Ishikawa (cell line): ENCODE measurements around the gene ADCYAP1.

Experiments used
- CEBPB ChIP-seq: IDR thresholded peaks from 2 replicates; pipeline ENCODE4 v1.6.1; 2012
- CREB1 ChIP-seq: IDR thresholded peaks from 2 replicates; pipeline ENCODE4 v1.6.1; 2012; ENCODE audit warnings: low read depth
- EGR1 ChIP-seq: IDR thresholded peaks from 2 replicates; pipeline ENCODE4 v1.6.1; 2012
- EP300 ChIP-seq: IDR thresholded peaks from 2 replicates; pipeline ENCODE4 v1.6.1; 2012; ENCODE audit warnings: borderline replicate concordance
- FOXM1 ChIP-seq: IDR thresholded peaks from 2 replicates; pipeline ENCODE4 v1.6.1; 2012; ENCODE audit warnings: low read depth, borderline replicate concordance
- MAX ChIP-seq: IDR thresholded peaks from 2 replicates; pipeline ENCODE4 v1.6.1; 2012
- NFIC ChIP-seq: IDR thresholded peaks from 2 replicates; pipeline ENCODE4 v1.6.1; 2012
- RAD21 ChIP-seq: IDR thresholded peaks from 2 replicates; pipeline ENCODE4 v1.6.1; 2012; ENCODE audit warnings: low read depth
- TAF1 ChIP-seq: IDR thresholded peaks from 2 replicates; pipeline ENCODE4 v1.6.1; 2012; ENCODE audit warnings: low read depth, mild to moderate bottlenecking
- TCF12 ChIP-seq: IDR thresholded peaks from 2 replicates; pipeline ENCODE4 v1.6.1; 2012; ENCODE audit warnings: low read depth
- TEAD4 ChIP-seq: IDR thresholded peaks from 2 replicates; pipeline ENCODE4 v1.6.1; 2012
- USF1 ChIP-seq: IDR thresholded peaks from 2 replicates; pipeline ENCODE4 v1.6.1; 2012
- YY1 ChIP-seq: IDR thresholded peaks from 2 replicates; pipeline ENCODE4 v1.6.1; 2012; ENCODE audit warnings: low read depth
- ZBTB7A ChIP-seq: IDR thresholded peaks from 2 replicates; pipeline ENCODE4 v1.6.1; 2012; ENCODE audit warnings: low read depth
- TF ChIP-seq, protein P1 (sequence below): IDR thresholded peaks from 2 replicates; pipeline ENCODE4 v1.6.1; 2012; ENCODE audit warnings: low read depth, mild to moderate bottlenecking

The ADCYAP1 gene

GRCh38 chr18:892316-892715 lies 12.4 kb upstream of the ADCYAP1 start:
- no peak for TF ChIP-seq ZBTB7A
- no peak for TF ChIP-seq TAF1
- TF ChIP-seq EGR1, result no peak

GRCh38 chr18:896315-896714 lies 8.4 kb upstream of the ADCYAP1 start:
- TF ChIP-seq EGR1 (no peak), CREB1 (no peak), CEBPB (no peak), NFIC (no peak), RAD21 (no peak), YY1 (no peak), USF1 (no peak), TEAD4 (no peak), EP300 (no peak), FOXM1 (no peak), TCF12 (no peak), ZBTB7A (no peak), MAX (no peak), TAF1 (no peak)
- TF ChIP-seq, protein P1, sequence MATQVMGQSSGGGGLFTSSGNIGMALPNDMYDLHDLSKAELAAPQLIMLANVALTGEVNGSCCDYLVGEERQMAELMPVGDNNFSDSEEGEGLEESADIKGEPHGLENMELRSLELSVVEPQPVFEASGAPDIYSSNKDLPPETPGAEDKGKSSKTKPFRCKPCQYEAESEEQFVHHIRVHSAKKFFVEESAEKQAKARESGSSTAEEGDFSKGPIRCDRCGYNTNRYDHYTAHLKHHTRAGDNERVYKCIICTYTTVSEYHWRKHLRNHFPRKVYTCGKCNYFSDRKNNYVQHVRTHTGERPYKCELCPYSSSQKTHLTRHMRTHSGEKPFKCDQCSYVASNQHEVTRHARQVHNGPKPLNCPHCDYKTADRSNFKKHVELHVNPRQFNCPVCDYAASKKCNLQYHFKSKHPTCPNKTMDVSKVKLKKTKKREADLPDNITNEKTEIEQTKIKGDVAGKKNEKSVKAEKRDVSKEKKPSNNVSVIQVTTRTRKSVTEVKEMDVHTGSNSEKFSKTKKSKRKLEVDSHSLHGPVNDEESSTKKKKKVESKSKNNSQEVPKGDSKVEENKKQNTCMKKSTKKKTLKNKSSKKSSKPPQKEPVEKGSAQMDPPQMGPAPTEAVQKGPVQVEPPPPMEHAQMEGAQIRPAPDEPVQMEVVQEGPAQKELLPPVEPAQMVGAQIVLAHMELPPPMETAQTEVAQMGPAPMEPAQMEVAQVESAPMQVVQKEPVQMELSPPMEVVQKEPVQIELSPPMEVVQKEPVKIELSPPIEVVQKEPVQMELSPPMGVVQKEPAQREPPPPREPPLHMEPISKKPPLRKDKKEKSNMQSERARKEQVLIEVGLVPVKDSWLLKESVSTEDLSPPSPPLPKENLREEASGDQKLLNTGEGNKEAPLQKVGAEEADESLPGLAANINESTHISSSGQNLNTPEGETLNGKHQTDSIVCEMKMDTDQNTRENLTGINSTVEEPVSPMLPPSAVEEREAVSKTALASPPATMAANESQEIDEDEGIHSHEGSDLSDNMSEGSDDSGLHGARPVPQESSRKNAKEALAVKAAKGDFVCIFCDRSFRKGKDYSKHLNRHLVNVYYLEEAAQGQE, result no peak

DNA sequence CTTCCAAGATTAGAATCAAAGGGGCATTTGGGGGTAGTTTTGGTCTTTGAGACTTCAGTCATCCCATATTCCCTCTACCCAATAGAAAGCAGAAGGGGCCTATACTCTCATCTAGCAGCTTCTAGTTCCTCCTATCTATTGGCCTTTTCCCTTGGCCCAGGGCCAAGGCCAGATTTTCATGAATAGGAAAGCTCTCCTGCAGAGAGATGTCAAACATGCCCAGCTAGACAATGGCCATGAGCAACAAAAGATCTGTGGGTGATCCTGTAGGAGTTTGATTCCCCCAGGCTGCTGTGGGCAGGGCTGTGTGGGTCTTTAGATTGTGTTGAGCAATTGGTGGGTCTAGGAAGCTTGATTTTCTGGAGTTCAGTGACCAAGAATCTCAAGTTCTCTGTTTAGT lies 2.9 kb upstream of the ADCYAP1 start:
- TF ChIP-seq TCF12, result no peak
- no peak for TF ChIP-seq RAD21
- no peak for TF ChIP-seq NFIC
- TF ChIP-seq FOXM1, result no peak
- TF ChIP-seq ZBTB7A, result no peak
- no peak for TF ChIP-seq USF1
- TF ChIP-seq TAF1, result no peak
- no peak for TF ChIP-seq MAX
- no peak for TF ChIP-seq EGR1
- TF ChIP-seq, protein P1, result no peak
- TF ChIP-seq CEBPB, result no peak
- no peak for TF ChIP-seq YY1
- no peak for TF ChIP-seq TEAD4
- TF ChIP-seq EP300, result no peak
- TF ChIP-seq CREB1, result no peak

- TF ChIP-seq EGR1 (no peak), CEBPB (no peak), USF1 (no peak), RAD21 (peak; percentile 31)
Measured at GRCh38 chr18:902229-902628, 2.4 kb upstream of the ADCYAP1 start.

GRCh38 chr18:903701-904100 lies 970 bp upstream of the ADCYAP1 start:
- TF ChIP-seq YY1, result no peak
- TF ChIP-seq, protein P1, result peak; percentile 95
